ENCODE results near the gene TBC1D9B. TPM values are rescaled to one million over a fixed set of nuclear protein-coding genes. Genes with fewer than 3 reads are reported as not detected.

The TBC1D9B gene
- total RNA-seq, 4 donors from 2014 or later: 50.7 to 78.5 (median 62.4) TPM

DNA sequence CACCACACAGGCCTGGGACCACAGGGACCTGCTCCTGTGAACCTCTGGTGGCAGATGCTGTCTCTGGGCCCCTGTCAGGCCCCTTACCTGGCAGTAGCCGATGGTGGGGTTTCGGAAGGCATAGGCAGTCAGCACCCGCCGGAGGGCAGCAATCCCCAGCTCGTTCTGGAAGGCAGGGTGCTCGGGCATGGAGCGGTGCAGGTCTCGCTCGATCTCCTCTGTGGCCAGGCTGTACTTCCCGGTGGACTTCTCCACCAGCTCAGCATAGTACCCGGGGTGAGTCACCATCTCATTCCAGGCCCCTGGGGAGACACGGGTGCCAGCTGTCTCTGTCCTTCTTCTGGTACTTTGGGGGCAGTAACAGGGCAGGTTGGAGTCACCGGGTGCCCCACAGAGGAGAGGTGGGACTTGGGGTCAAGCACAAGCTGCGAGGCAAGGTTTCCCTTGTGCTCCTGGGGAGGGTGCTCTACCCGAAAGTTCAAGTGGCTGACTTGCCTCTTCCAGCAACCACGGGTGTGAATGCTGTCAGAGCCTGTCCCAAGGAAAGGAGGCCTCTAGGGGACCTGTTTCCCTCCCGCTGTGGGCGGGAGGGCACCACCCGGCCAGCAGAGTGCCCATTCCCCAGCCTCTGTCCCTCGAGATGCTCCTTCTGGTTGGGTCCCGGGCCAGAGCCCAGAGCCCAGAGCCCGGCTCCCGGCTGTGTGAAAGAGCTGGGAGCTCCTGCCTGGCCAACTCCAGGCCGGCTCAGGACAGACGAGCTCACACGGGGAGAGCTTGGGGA lies 29.3 kb downstream of the TBC1D9B start:
- no peak for TF ChIP-seq POLR2A (IDR thresholded peaks at IDR 0.05)
- TF ChIP-seq, protein P1, sequence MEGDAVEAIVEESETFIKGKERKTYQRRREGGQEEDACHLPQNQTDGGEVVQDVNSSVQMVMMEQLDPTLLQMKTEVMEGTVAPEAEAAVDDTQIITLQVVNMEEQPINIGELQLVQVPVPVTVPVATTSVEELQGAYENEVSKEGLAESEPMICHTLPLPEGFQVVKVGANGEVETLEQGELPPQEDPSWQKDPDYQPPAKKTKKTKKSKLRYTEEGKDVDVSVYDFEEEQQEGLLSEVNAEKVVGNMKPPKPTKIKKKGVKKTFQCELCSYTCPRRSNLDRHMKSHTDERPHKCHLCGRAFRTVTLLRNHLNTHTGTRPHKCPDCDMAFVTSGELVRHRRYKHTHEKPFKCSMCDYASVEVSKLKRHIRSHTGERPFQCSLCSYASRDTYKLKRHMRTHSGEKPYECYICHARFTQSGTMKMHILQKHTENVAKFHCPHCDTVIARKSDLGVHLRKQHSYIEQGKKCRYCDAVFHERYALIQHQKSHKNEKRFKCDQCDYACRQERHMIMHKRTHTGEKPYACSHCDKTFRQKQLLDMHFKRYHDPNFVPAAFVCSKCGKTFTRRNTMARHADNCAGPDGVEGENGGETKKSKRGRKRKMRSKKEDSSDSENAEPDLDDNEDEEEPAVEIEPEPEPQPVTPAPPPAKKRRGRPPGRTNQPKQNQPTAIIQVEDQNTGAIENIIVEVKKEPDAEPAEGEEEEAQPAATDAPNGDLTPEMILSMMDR (IDR thresholded peaks at IDR 0.05): no peak
- Histone ChIP-seq H3K36me3 (peaks cover 28 to 94% (median 41%) of the 10 kb centered on the region in 3 donors), H3K27me3 (no peaks in the 10 kb centered on the region), H3K27ac (no peak overlapping the region), H3K4me3 (no peak overlapping the region), H3K4me1 (no peaks in the 10 kb centered on the region), H3K9me3 (peaks cover 6 to 13% (median 13%) of the 10 kb centered on the region in 3 donors)
- 91% methylated on average over 14 of the region's 26 CpGs; no CpG with 5 or more reads in 1 of the 2 donors for WGBS, 2 donors
- DNase-seq: no peak
- intact Hi-C loops (cut with DNase I): no loop called here

DNA sequence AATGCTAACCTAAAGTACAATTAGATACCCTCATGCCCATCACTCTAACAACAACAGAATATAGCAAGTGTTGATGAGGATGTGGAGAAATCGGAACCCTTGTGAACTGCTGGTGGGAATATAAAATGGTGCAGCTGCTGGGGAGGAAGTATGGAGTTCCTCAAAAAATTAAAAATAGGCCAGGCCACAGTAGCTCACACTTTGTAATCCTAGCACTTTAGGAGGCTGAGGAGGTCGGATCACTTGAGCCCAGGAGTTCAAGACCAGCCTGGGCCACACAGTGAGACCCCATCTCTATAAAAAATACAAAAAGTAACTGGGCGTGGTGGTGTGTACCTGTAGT lies 31.1 kb downstream of the TBC1D9B start:
- no peaks in the 10 kb centered on the region for H3K27me3 ChIP-seq
- no peak for DNase-seq
- 84 to 87% methylated on average over 3 of the region's 3 CpGs for whole genome bisulfite sequencing, 2 donors
- TF ChIP-seq, protein P1 (IDR thresholded peaks at IDR 0.05): no peak
- no peak for TF ChIP-seq POLR2A (IDR thresholded peaks at IDR 0.05)
- no peak overlapping the region for H3K27ac ChIP-seq
- H3K36me3 ChIP-seq: peaks cover 41 to 97% (median 46%) of the 10 kb centered on the region in 3 donors
- H3K4me1 ChIP-seq: no peaks in the 10 kb centered on the region
- H3K4me3 ChIP-seq: no peak overlapping the region
- no peaks in the 10 kb centered on the region for H3K9me3 ChIP-seq
- intact Hi-C loops (cut with DNase I): no loop called here

DNA sequence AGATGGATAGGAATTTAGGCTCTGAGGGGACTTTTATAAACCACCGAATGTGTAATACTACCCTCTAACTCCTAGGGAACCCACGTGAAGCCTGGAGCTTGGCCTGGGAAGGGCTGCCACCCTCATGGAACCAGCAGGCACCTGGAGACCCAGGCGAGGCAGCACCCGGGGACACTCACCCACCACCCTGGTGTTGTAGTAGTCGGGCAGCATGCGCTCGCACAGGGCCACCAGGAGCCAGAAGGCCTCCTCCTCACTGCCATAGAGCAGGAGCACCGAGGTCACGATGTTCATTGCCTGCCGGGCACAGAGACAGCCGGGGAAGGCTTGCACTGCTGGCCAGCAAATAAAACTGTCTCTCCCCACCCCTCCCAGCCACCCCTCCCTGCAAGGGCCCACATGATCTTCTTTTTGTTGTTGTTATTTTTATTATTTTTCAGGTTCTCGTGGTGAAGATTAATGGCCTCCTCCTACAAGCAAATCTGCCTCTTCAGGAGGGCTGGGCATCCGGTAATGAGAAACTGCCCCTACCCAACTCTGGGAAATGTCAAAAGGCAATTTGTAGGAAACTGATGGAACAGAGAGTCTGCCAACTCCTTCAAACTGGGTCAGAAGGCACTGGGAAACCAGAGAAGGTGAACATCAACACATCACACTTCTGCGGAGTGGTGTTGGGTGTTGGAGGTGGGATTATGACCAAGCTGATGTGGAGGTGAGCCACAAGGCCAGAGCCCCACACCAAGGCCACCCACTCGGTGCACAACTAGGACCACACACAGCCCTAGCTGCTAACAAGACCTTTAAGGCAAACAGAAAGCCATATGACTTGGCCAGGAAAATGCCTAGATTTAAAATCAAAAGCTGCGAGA lies 31.7 kb downstream of the TBC1D9B start:
- no peak overlapping the region for H3K27ac ChIP-seq

DNA sequence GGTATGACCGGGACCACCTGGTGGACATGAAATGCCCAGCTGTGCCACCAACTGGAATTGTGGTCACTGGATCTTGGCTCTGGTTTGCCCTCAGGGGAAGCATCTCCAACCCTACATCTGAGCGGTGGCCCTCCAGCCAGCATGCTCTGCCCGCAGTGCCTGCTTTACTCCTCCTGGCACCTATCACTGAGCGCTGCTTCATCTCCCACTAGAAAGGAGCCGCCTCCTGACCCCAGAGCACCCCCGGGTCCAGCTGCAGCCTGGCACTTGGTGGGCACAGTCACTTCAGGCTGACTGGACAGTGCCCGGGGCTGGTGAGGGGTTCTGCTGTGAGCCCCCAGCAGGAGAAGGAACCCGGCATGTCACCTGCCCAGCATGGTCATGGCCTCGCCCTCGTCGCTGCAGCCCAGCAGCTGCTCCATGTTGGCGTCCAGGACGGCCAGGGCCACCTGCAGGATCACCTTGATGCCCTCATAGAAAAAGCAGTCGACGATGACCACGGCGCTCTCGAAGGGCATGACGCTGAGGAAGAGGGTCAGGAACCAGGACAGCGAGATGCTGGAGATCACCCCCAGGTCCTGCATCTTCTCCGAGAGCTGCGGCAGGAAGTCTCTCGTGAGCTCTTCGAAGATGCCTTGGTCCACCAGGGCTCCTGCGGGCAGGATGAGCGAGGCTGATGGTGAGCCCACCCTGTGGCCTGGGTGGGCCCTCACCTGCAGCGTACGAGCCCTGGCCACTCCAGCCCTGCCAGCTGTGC lies 33.0 kb downstream of the TBC1D9B start:
- Histone ChIP-seq H3K27me3 (no peaks in the 10 kb centered on the region), H3K36me3 (peaks cover 45 to 100% (median 49%) of the 10 kb centered on the region in 3 donors), H3K4me3 (no peak overlapping the region), H3K4me1 (no peaks in the 10 kb centered on the region), H3K9me3 (no peaks in the 10 kb centered on the region), H3K27ac (no peak overlapping the region)
- DNase-seq: no peak
- TF ChIP-seq POLR2A (IDR thresholded peaks at IDR 0.05): no peak
- TF ChIP-seq, protein P1 (IDR thresholded peaks at IDR 0.05): no peak
- intact Hi-C loops (cut with DNase I): no loop called here
- 71 to 92% methylated on average over 1 to 8 of the region's 28 CpGs for WGBS, 2 donors

More for the DNA sequence above, 31.7 kb downstream of the TBC1D9B start:
- intact Hi-C loops (cut with DNase I): no loop called here
- no peak for DNase-seq
- Histone ChIP-seq H3K4me1 (no peaks in the 10 kb centered on the region), H3K9me3 (no peaks in the 10 kb centered on the region), H3K36me3 (peaks cover 43 to 100% (median 46%) of the 10 kb centered on the region in 3 donors), H3K27me3 (no peaks in the 10 kb centered on the region), H3K4me3 (no peak overlapping the region)
- 88 to 91% methylated on average over 8 to 16 of the region's 16 CpGs for WGBS, 2 donors
- TF ChIP-seq POLR2A (IDR thresholded peaks at IDR 0.05): no peak
- TF ChIP-seq, protein P1 (IDR thresholded peaks at IDR 0.05): no peak
